NCI-H82 (cell line): Measurements from ENCODE around the gene ATP2A2.
"Not testable (repeated sequence)": the region's sequence is repeated elsewhere in the genome, so short reads cannot be mapped to it uniquely, and the experiment has no call there.

Experiments used
- DNase-seq: peaks from one replicate; lab custom pipeline; 2025; lab: John Stamatoyannopoulos, UW

Gene ATP2A2

DNA sequence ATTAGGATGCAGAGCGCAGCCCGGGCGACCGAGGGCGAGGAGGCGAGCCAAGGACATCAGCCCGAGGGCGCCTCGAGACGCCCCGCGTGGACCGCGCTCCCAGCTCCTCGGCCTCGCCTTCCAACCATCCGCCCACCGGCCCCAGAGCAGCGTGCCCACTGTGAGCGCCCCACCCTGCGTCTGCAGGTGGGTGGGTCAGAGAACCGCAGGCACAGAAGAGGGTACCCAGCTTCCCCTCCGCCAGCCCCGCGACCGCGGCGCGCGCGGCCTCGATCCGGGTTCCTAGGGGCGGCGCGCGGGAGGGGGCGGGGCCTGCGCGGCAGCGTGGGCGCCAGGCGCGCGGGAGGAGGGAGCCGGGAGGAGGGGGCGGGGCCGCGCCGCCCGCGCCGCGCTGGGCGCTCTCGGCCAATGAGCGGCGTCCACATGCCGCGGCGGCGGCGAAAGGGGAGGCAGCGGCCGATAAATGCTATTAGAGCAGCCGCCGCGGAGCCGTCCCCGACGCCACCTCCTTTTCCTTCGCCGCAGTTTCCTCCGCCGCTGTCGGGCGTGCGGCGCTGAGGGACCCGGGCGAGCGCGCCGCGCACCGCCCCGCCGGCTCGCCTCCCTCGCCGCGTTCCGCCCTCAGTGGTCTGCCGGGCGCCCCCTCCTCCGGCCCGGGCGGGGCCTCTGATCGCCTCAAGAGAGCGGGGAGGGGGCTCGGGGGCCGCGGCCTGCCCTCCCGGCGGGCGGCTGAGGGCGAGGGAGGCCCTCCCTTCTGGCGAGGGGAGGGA, at the start of gene ATP2A2:
Gene ATP2A2 (plus strand): TSS at position 469 of the 770 bp plus-strand sequence. CDS start 543 bp downstream, outside the sequence.
- peak; percentile 95 for DNase-seq

DNA sequence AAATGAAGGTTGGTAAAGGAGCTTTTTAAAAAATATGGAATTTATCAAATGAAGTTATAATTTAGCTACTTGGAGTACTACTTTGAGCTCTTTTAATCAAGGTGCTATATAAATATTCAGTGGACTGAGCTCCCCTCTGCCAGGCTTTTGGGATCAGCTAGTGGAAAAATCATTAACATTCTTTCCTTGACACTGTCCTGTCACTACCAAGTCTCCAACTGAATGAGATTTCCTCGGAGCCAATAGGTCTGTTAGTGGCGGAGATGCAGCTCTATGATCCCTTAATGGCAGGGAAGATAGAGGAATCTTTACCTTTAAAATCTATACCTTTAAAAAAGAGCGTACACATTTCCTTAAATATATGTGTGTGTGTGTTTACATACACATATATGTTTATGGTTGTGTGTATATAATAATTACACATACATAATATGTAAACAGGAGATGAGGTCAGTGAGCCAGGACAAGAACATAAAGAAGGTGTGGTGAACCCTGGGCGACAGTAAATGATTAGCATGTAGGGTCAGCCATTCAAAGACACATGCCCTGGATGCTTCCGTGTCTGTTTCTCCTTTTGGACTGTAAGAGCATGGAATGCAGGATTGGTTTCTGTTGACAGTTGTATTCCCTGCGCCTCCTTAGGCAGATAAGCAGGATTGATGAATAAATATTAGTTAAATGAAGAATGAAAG, 47.7 kb upstream of the ATP2A2 start:
- no peak for DNase-seq

DNA sequence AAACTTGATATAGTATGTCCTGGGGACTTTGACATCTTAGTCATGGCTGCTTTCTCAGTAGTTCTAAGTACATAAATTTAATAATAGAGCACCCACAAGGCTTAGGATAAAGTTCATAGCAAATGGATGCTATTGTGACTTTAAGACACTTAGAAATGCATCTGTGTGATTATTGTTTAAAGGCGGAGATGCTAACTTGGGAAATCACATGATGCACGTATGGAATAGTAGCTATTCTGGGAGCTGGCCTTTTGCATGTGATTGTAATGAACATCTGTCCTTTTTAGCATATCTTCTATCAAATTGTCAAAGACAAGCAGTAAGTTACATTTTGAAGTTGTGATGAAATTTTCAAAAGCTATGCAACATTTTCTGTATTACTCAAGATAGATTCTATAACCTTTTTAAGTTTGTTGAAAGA, 46.7 kb upstream of the ATP2A2 start:
- no peak for DNase-seq

DNA sequence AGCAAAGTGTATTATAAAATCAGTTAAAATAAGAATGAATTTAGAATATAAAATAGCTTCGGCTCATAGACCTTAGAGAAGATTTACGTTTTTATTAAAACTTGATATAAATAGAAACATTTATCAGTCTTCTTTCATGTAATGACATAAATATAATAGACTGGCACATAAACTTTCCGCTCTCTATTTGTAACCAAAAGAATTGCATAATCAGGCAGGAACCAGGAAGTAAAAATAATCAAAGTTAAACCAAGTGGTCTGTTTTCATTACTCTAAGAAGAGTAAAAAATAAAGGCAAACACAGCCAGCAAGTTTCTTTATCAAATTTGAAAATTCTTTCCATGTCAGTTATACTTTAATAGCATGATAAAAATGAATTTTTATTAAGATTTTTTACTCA, 46.3 kb upstream of the ATP2A2 start:
- DNase-seq: no peak

DNA sequence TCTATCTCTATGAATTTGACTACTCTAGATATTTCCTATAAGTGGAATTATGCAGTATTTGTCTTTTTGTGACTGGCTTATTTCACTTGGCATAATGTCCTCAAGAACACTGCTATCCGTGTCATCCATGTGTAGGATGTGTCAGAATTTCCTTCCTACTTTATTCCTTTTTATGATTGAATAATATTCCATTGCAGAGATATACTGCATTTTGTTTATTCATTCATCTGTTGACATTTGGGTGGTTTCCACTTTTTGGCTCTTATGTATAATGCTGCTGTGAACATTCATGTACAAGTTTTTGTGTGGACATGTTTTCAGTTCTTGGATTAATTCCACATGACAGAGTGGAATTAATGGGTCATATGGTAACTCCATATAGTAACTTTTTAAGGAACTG, 45.7 kb upstream of the ATP2A2 start:
- no peak for DNase-seq

DNA sequence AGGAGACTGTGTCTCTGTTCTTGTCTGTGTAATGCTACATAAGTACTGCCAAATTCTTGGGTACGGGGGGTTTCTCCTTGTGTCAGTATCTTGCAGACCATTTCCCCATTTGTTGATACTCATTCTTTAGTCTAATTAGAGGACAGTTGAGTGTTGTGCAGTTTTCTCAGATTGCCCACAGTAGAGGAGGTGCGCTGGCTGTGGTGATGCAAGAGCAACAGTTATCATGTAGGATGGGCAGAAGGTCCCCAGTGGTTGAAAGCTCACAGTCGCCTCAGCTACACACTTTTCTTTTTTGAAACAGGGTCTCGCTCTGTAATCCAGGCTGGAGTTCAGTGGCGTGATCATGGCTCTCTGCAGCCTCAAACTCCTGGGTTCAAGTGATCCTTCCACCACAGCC, 37.8 kb upstream of the ATP2A2 start:
- no peak for DNase-seq

DNA sequence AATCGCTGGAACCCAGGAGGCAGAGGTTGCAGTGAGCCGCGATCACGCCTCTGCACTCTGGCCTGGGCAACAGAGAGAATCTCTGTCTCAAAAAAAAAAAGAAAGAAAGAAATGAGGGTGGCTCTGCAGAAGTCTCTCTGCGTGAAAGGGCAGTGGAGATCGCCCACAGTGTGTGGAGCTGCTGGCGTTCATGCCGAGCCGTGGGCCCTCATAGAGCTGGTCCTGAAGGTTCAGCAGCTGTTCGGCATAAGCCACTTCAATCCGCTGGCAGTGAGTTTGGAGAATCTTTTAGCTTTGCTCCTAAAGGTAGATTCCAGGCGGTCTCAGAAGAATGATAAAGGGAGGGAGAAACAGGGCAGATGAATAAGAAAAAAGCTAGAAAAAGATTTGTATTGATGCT, 36.7 kb upstream of the ATP2A2 start:
- DNase-seq: no peak

DNA sequence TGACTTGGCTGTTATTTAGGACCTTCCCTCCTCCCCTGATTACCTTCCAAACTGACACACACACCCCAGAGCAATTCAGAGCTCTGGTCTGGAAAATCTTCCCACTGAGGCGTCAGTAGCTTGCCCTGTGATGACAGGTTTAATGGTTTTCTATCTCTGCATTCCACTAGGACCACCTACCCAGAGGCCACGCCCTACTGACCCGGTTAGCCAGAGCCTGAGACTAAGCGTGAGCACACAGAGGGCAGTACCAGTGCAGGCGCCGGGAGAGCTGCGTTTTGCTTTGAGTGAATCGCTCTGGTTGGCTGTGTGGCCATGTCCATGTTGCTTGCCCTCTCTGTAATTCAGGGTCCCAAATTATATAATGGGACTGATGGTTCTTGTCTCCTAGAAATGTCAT, 36.2 kb upstream of the ATP2A2 start:
- no peak for DNase-seq

DNA sequence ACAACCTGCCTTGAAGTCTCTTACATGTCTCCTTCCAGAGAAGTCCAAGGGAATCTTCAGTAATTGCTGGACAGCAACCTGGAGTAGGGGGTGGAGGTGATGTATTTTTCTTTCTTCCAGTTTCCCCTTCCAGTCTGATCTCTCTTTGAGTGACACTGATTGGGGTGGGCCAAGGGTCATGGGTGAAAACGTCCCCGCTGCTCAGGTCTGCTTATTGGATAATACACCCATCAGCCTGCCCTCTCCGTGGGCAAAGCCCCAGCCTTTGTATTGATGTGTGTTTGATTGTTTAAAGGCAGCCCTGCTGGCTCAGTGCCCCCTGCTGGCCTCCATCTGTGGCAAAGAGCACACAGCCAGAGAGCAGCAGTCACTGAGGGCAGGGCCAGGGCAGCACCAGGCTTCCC, 35.7 kb upstream of the ATP2A2 start:
- DNase-seq: peak; percentile 63

DNA sequence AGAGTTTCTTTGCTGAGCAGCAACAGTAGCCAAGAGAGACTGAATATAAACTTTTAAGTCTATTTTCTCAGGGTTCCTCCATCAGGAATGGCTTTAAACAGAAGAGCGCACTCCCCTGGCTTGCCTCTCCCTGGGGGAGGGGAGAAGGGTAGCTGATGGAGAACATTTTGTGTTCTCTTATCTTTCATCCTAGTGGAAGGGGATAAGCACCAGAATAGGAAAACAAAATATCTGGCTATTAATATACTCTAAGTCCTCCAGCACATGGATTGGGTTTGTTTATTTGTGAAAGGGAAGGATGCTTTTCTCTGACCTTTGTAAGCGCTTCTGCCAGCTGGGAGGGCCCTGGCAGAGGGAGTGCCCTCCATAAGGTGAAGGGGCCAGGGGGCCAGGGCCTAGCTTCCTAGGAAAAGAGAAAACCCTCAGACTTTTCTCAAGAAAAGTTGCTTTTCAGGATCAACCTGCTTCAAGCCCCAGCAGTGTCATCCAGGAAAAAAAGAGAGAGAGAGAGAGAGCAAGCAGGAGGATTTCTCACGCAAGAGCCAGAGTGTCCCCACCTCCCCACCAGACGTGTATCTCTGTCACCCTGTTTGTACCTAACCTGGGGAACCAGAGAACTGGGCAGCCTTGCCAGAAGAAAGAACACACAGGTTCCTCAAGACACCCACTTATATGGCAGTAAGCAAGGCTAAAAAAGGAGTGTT, 34.3 kb upstream of the ATP2A2 start:
- no peak for DNase-seq

DNA sequence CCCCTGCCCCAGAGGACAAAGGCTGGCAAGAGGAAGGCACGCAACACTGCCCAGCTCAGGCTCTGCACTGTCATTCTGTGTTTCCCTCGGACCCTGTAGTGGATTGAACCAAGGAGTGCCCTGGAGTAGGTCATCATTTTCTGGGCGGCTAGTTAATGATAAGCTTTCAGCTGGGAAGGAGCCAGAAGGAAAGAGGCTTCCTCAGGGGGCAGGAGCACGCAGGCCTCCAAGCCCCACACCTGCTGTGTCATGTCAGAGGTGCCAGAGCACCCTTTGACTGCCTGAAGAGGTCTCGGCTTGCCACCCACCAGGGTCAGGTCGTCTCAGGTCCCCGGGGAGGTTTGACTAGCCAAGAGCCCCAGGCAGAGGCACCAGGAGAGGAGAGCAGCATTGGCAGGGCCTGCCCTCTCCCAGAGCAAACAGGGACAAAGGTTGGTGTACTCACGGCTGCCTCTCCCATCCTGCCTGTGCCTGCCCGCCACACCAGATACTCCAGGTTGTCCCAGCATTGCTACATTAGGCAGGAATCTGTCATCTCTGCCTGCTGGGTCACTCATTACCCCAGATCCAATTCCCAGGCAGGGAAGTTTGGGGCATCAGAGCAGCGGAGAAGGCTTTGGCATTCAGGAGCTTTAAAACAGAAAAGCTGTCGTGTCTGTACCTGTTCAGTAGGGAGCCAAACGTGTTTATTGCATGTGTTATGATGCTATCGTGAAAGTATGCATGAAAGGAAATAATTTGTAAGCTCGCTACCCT, 33.5 kb upstream of the ATP2A2 start:
- no peak for DNase-seq

DNA sequence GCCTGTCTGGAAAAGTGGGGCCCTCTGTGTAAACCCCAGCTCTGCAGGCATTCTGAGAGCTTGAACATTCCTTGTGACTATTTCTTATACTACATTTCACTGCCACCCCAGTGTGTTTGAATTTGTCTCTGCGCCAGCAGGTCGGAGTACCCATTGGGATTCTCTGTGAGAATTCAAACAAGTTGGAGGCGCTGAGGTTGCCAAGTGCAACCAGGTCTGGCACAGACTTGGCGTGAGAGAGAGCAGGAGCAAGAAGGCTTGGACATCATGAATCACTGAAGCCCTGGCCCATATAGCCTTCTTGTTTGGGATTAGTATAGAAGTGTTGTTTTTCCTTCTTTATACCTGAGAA, 33.0 kb upstream of the ATP2A2 start:
- DNase-seq: no peak

DNA sequence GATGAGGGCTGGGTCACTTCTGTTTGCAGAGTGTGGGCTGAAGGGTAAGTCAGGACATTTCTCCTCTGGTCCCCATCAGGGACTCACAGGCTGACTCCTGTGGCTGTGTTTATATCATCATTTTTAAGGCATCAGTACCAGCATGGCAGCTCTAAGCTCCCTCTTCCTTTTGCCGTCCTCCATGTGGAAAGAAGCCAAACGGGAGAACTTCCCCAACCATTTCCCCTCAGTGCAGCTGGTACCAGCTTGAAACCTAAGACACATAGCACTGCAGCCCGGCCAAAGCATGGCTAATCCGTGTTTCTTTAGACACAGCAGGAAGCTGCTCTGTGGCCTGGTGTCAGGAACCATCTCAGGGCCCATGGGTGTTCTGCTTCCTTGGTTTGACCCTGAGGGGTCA, 31.9 kb upstream of the ATP2A2 start:
- DNase-seq: peak; percentile 27

DNA sequence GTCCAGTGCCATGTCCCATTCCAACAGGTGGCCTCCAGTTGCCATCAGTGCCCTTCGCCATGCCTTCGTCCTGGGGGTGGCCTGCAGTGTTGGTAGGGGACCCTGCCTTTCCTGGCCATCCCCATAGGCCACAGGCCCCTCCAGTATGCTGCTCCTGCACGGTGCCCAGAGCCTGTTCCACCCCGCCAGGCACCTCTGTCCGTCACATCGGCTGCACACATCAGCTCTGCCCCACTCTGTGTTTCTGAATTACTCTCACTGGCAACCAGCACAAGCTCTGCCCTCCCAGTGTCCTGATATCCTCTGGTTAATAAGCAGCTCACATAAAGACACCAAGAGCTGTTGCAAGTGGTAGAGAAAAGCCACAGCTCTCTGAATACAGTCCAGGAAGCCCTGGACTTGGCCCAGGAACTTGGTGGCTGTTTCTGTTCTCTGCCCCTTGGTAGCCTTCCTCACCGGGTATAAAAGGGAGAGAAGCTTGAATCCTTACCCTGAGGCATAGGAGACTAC, 31.3 kb upstream of the ATP2A2 start:
- DNase-seq: no peak

DNA sequence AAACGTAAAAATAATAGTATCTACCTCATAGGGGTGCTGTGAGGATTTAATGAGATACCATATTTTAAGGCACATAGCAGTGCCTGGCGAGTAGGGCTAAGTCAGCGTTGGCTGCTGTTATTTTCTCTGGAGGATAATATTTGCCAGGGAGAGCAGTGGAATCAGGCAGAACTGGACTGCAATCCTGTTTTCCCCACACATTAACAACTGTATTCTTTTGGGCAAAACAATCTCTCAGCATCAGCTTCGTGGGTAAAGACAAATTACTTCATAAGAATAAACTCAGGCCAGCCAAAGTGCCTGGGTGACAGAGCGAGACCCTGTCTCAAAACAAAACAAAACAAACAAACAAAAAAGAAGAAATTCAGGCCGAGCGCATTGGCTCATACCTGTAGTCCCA, 29.7 kb upstream of the ATP2A2 start:
- DNase-seq: no peak

DNA sequence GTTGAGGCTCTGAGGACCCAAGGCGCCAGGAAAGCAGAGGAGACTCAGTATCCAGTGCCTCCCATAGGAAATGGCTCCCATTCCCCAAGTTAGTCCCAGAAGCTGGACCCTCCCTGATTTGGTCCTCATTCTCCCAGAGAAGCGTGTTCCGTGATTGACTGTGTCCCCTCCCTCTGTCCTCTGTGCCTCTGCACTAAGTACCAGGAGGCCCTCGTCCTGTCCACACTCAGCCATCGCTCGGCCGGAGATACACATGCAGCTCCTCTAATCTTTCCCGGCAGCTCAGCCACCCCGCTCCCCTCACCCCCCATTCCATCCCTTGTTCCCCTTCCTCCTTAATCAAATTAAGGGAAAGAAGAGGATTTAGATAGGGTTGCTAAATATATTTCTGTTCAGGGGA, 28.3 kb upstream of the ATP2A2 start:
- peak; percentile 65 for DNase-seq

DNA sequence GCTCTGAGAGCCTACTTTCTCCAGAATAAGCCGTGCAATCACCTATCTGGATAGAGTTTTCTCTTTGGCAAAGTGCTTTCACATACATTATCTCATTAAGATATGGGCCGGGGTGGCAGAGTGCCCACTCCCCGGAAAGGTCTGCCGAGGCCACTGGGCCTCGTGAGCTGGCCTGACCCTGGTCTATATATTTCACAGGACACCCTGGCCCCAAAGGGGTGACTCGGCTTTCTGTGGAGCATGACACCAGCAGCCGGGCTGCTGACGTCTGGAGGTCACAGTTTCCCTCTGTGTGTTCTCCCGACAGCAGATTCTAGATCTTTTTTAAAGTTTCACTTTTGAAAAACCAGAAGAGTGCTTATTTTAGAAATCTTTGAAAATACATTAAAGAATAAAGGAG, 27.9 kb upstream of the ATP2A2 start:
- peak; percentile 59 for DNase-seq

DNA sequence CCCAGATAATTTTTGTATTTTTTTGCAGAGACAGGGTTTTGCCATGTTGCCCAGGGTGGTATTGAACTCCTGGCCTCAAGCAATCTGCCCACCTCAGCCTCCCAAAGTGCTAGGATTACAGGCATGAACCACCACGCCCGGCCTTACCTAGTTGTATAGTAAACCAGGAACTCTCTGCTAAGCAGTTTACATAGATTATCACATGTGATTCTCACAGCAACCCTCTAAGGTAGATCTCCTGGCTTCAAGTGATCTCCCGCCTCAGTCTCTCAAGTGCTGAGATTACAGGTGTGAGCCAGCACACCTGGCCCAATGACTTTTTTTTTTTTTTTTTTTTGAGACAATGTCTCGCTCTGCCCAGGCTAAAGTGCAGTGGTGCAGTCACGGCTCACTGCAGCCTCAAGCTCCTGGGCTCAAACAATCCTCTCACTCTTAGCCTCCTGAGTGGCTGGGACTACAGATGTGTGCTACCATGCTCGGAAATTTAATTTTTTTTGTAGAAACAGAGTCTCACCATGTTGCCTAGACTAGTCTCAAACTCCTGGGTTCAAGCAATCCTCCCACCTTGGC, 26.0 kb upstream of the ATP2A2 start:
- no peak for DNase-seq

DNA sequence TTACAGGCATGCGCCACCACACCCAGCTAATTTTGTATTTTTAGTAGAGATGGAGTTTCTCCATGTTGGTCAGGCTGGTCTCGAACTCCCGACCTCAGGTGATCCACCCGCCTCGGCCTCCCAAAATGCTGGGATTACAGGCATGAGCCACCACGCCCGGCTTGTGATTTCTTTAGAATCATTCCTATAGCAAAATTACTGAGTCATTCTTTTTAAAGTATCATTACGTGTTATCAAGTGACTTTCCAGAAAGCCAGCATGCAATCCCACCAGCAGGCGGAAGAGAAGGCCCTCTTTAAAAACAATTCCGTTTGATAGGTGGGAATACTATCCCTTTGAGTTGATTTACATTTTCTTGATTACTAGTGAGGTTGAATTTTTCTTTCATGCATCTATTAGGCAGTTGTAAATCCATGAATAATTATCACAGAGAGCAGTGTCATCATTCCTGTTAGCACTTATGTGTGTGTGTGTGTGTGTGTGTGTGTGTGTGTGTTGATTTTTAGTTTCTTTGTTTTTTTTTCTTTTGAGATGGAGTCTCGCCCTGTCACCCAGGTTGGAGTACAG, 25.1 kb upstream of the ATP2A2 start:
- DNase-seq: not testable (repeated sequence)

DNA sequence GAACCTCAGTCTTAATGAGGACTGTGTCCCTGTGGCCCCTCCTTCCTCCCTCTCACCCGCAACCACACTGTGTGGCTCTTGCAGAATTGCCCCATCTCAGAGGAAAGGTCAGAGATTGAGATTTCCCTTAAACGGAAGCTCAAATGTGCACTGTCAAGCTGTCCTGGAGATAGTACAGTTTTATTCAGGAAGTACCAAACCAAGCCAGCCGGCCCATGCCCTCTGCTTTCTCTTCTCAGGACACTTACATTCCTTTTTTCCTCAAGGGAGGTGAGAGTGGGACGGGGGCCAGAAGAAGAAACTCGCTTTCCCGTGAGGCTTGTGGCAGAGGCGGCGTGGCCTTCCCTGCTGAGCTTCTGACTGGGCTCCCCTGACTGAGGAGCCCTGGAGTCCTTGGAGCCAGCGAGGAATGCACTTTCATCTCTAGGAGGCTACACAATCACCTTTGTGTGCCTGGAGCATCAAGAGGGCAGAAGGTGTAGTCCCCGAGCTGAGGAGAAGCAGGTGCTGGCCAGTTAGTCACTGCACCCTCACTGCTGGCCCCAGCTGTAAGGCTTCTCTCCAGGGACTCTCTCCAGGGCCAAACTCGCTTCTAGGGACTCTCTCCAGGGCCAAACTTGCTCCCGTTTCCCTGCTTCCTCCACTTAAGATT, 24.1 kb upstream of the ATP2A2 start:
- no peak for DNase-seq

DNA sequence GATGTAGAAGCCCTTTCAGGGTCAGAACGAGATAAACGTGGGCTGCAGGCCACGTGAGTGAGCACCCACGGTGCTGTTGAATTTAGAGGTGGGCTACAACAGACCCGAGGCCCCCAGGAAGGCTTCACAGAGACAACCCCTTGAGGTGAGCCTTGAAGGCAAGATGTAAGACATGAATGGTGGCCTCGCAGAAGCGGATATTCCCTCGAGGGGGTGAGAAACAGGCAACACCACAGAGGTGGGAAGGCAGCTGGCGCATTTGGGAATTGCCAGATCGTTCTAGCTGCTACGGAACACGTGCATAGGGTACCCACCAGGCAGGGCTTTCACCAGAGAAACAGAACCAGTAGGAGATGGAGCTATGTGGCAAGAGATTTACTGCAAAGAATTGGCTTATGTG, 22.6 kb upstream of the ATP2A2 start:
- peak; percentile 24 for DNase-seq
